Fibroblast of the aortic adventitia (primary cell): ENCODE data around the gene CYB5R3. TPM values are rescaled to one million over a fixed set of nuclear protein-coding genes. Genes with fewer than 3 reads are reported as not detected.

Source experiments
- small RNA-seq: library from RNA; depleted of rRNA; stranded (forward); fragments of <200 nt; gene quantifications from one replicate; pipeline ENCODE3, GENCODE V24; 2012
- total RNA-seq: library from RNA; depleted of rRNA; stranded (reverse); fragments of >200 nt; gene quantifications from 2 replicates; pipeline ENCODE4 v1.2.3, GENCODE V29; 2012; ENCODE audit warnings: low replicate concordance

CYB5R3 gene
- total RNA-seq, 1 donor = 113 TPM

Small RNA genes within 50 kb of the gene (small RNA-seq; reads per million reads assigned to genes)
- not detected for gene RNU6-513P

Other genes starting within 250 kb of the CYB5R3 start
- gene NFAM1, start 217.0 kb downstream of the CYB5R3 start, total RNA-seq = not detected in 2 replicates
- gene RRP7A, start 129.6 kb downstream of the CYB5R3 start, total RNA-seq = 12.0 and 18.6 TPM in 2 replicates
- 2.0 and 2.2 TPM in 2 replicates for gene SERHL2, start 95.4 kb downstream of the CYB5R3 start, total RNA-seq
- gene POLDIP3, start 34.5 kb downstream of the CYB5R3 start, total RNA-seq = 28.6 and 34.1 TPM in 2 replicates
- gene ATP5MGL, start 8.8 kb downstream of the CYB5R3 start, total RNA-seq = 1.5 and 3.5 TPM in 2 replicates
- gene A4GALT, start 71.5 kb upstream of the CYB5R3 start, total RNA-seq = 18.2 and 22.2 TPM in 2 replicates
- 34.9 and 69.3 TPM in 2 replicates for gene ARFGAP3, start 207.9 kb upstream of the CYB5R3 start, total RNA-seq